Measurements from ENCODE around the gene TMEM132D. TPM values are rescaled to one million over a fixed set of nuclear protein-coding genes. Genes with fewer than 3 reads are reported as not detected.

The TMEM132D gene
- total RNA-seq, 4 donors from 2014 or later, result 0.35 TPM; not detected in 3

DNA sequence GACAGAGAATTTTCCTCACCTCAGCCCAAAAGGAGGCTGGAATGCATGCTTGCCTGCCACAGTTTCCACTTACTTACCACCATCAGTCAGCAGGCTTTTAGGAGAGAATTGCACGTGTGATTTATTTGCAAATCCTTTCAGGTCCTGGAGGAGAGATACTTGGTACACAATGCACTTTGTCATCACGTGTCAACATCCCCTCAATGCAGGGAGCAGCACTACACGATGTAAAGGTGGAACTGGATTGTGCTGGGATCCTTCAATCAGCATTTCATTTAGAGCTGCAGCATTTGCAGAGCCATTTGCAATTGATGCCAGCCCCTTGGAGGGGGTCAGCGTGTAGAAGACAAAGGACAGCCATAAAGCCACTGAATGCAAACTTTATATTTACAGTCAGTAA is 832.5 kb downstream of the TMEM132D start:
- intact Hi-C loops (cut with DNase I; ENCODE audit: low total_unique reads), result no loop called here
- TF ChIP-seq, protein P1, sequence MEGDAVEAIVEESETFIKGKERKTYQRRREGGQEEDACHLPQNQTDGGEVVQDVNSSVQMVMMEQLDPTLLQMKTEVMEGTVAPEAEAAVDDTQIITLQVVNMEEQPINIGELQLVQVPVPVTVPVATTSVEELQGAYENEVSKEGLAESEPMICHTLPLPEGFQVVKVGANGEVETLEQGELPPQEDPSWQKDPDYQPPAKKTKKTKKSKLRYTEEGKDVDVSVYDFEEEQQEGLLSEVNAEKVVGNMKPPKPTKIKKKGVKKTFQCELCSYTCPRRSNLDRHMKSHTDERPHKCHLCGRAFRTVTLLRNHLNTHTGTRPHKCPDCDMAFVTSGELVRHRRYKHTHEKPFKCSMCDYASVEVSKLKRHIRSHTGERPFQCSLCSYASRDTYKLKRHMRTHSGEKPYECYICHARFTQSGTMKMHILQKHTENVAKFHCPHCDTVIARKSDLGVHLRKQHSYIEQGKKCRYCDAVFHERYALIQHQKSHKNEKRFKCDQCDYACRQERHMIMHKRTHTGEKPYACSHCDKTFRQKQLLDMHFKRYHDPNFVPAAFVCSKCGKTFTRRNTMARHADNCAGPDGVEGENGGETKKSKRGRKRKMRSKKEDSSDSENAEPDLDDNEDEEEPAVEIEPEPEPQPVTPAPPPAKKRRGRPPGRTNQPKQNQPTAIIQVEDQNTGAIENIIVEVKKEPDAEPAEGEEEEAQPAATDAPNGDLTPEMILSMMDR (IDR thresholded peaks at IDR 0.05), result no peak
- no peak for TF ChIP-seq POLR2A (IDR thresholded peaks at IDR 0.05)
- H3K9me3 ChIP-seq, result no peaks in the 10 kb centered on the region
- no peaks in the 10 kb centered on the region for H3K27me3 ChIP-seq
- H3K4me1 ChIP-seq, result no peaks in the 10 kb centered on the region
- no peak overlapping the region for H3K4me3 ChIP-seq
- H3K36me3 ChIP-seq, result no peaks in the 10 kb centered on the region
- DNase-seq, result no peak
- H3K27ac ChIP-seq, result no peak overlapping the region

DNA sequence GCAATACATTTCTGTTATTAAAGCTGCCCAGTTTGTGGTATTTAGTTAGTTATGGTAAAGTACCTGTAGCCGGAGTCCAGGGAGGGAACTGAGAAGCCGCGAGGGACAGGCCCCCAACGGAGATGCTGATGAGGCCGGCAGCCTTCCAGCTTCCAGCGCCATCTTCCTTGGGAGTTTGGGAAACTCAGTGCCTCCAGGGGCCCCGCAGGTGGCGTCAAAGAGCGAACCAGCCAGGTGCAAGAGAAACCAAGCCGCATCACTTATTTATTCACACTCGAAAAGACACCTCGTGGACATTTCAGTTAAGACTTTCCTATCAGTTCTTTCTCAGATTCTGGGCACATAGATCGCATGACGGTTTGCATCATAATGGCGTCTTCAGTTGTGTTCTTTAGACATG is 833.9 kb downstream of the TMEM132D start:
- intact Hi-C loops (cut with DNase I; ENCODE audit: low total_unique reads), result no loop called here

DNA sequence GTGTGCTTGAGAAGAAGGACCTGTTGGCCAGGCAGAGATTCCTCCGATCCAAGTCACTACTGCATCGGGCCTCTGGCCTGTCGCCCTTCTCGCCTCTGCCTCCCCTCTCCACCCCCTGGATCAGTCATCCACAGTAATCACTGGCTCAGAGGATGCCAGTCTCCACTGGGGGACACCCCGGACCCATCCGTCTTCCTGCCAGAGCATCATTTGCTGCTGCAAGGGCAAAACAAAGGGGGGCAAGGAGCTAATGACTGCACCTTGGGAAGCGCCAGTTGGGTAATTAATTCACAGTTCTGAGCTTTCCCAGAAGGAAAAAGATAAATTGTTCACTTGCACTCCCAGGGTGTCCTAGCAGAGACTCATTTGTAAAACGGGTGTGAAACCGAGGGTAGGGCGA is 835.1 kb downstream of the TMEM132D start:
- no peak for DNase-seq
- Histone ChIP-seq H3K27ac (no peak overlapping the region), H3K4me3 (no peak overlapping the region), H3K4me1 (no peaks in the 10 kb centered on the region), H3K27me3 (no peaks in the 10 kb centered on the region), H3K9me3 (no peaks in the 10 kb centered on the region), H3K36me3 (no peaks in the 10 kb centered on the region)
- intact Hi-C loops (cut with DNase I; ENCODE audit: low total_unique reads), result no loop called here
- no peak for TF ChIP-seq POLR2A (IDR thresholded peaks at IDR 0.05)
- TF ChIP-seq, protein P1 (IDR thresholded peaks at IDR 0.05), result no peak

More for the DNA sequence above, 833.9 kb downstream of the TMEM132D start:
- H3K4me3 ChIP-seq, result no peak overlapping the region
- no peak for DNase-seq
- no peak for TF ChIP-seq POLR2A (IDR thresholded peaks at IDR 0.05)
- TF ChIP-seq, protein P1 (IDR thresholded peaks at IDR 0.05), result no peak
- H3K4me1 ChIP-seq, result no peaks in the 10 kb centered on the region
- no peak overlapping the region for H3K27ac ChIP-seq
- no peaks in the 10 kb centered on the region for H3K9me3 ChIP-seq
- no peaks in the 10 kb centered on the region for H3K36me3 ChIP-seq
- no peaks in the 10 kb centered on the region for H3K27me3 ChIP-seq

DNA sequence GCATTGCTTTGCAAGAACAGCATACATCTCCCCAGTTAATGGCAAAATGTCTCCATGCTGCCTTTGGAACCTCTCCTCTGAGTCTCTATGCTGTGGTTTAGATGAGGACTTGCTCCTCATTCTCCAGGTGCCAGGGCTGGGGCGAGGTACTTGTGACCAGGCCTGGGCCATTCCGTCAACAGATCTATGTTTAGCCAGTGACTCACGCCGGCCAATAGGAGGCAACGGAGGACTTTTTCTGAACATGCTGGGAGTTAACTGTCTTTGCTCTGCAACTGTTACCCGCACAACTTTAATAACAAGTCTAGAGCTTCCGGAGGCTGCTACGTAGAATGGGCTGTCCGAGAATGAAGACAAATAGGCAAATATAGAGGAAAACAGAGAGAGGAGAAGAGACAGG is 836.3 kb downstream of the TMEM132D start:
- Histone ChIP-seq H3K4me1 (no peaks in the 10 kb centered on the region), H3K9me3 (no peaks in the 10 kb centered on the region), H3K27ac (no peak overlapping the region), H3K4me3 (no peak overlapping the region), H3K36me3 (no peaks in the 10 kb centered on the region), H3K27me3 (no peaks in the 10 kb centered on the region)
- intact Hi-C loops (cut with DNase I; ENCODE audit: low total_unique reads), result no loop called here
- TF ChIP-seq, protein P1 (IDR thresholded peaks at IDR 0.05), result no peak
- no peak for TF ChIP-seq POLR2A (IDR thresholded peaks at IDR 0.05)
- no peak for DNase-seq

DNA sequence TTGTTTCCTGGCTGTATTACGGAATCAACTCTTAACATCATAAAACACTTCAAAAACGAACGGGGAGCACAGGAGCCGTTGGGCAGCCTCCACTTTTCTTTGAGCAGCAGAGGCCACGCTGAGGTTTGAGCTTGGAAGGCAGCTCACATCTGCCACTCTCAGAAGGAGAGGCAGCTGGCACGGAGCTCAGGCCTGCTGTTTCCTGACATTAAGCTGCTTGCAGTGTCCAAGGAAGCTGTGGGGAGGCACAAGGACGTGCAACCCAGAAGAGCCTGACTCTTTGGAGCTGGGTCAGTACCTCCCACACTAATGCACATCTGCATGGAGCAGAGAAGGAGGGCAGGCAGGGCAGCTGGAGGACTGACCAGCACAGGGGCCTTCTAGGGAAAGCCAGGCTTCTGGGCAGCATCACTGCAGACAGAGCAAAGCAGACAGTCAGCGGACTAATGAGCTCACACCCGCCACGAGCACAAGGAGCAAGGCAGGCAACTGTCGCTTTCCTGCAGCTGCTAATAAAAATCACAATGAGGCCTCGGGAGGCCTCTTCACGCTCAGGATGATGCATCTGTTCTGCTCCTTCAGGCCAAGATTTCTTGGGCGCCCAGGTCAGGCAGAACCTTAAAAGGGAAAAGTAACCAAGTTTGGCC is 839.5 kb downstream of the TMEM132D start:
- no peak overlapping the region for H3K27ac ChIP-seq
- no peaks in the 10 kb centered on the region for H3K4me1 ChIP-seq
- TF ChIP-seq POLR2A (IDR thresholded peaks at IDR 0.05), result no peak
- TF ChIP-seq, protein P1 (IDR thresholded peaks at IDR 0.05), result no peak
- no peak overlapping the region for H3K4me3 ChIP-seq
- no peaks in the 10 kb centered on the region for H3K27me3 ChIP-seq
- H3K36me3 ChIP-seq, result no peaks in the 10 kb centered on the region
- DNase-seq, result no peak
- no peaks in the 10 kb centered on the region for H3K9me3 ChIP-seq
- intact Hi-C loops (cut with DNase I; ENCODE audit: low total_unique reads), result no loop called here
